ENCODE data around the gene ACOT7.

Gene ACOT7

GRCh38 chr1:6425658-6426057 is 32.1 kb upstream of the ACOT7 start:
- no peak for DNase-seq
- intact Hi-C loops (cut with DNase I): no loop called here

- intact Hi-C loops (cut with DNase I): no loop called here
- no peak for DNase-seq
Observed at GRCh38 chr1:6424619-6425593, 31.3 kb upstream of the ACOT7 start, which contains the start of gene ESPN. ESPN (plus strand) TSS chr1:6424776; CDS start chr1:6424956, 180 bp downstream.

GRCh38 chr1:6424000-6424565 is 30.5 kb upstream of the ACOT7 start:
- intact Hi-C loops (cut with DNase I): no loop called here
- no peak for DNase-seq

DNA sequence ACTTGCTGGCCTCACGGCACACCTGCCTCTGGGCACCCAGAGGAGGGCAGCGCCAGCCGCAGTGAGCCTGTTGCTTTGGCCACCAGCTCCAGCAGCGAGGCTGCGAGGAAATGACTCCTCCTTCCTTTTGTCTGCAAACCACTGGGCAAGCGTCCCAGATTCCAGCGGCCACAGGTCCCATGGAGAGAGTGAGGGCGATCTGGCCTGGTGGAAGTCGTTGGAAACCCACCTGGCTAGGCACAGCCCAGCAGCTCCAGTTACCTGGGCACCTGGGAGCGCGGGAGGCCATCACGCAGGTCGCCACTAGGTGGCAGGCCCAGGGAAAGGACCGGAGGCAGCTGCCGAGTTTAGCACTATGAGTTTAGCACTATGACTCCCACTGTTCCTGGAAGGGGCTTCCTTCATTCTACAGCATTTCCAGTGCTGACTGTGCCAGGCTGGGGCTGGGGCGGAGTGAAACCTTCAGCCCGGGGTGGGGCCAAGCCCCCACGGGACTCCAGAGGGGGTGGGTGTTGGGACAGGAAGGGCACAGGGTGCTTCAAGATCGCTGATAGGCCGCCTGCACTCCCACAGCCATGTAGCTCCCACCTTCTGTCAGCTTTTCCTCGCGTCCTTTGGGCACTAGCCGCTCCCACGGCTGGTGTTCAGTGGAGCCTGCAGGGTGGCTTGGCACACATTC is 29.9 kb upstream of the ACOT7 start:
- intact Hi-C loops (cut with DNase I): no loop called here
- peak; percentile 24 to 78 (median 60) for DNase-seq

- intact Hi-C loops (cut with DNase I): no loop called here
Observed at GRCh38 chr1:6421266-6421665, 27.7 kb upstream of the ACOT7 start.

GRCh38 chr1:6420454-6421042 is 27.0 kb upstream of the ACOT7 start:
- no peak for DNase-seq
- intact Hi-C loops (cut with DNase I): no loop called here

More at GRCh38 chr1:6421266-6421665, 27.7 kb upstream of the ACOT7 start:
- DNase-seq: no peak

GRCh38 chr1:6419804-6420453 is 26.4 kb upstream of the ACOT7 start, which contains the start of gene HES2:
HES2 (minus strand) TSS chr1:6419919; CDS start chr1:6419820, 99 bp downstream.
- DNase-seq: no peak

GRCh38 chr1:6419397-6419803 is 25.8 kb upstream of the ACOT7 start:
- DNase-seq: no peak
- intact Hi-C loops (cut with DNase I): no loop called here

More at GRCh38 chr1:6419804-6420453, 26.4 kb upstream of the ACOT7 start, which contains the start of gene HES2:
- intact Hi-C loops (cut with DNase I): no loop called here

- intact Hi-C loops (cut with DNase I): no loop called here
Observed at GRCh38 chr1:6418668-6419396, 25.3 kb upstream of the ACOT7 start.

DNA sequence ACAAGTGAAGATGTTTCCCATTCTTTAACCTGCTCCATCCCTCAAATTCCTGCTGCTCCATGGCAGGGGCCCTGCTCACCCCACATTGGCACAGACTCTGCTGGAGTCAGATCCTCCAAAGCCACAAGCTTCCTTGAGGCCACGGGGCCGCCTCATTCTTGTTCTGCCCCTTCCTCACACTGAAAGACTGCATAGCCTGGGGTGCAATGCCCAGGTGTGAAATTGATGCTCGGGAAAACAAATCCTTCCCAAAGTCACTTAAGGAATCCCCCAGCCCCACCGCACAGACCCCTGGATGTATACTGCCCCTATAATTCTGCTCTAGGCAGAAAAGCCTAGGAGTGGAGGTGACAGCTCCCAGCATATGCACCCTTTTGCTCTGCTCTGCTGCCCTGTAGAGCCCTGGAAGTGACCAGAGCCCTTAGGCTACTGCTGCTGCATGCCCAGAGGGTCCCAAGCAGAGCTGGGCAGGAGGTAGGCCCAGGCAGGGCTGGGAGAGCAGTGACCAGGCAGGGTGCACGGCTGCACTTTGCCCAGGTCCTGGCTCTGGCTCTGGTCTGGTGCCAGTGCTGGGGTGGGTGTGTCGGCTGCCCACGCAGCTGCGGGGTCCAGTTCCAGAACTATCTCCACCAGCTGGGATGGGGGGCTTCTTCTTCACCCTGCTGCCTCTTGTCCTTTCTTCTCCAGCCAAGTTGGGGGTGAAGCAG is 24.5 kb upstream of the ACOT7 start:
- no peak for DNase-seq
- intact Hi-C loops (cut with DNase I): no loop called here

More at GRCh38 chr1:6418668-6419396, 25.3 kb upstream of the ACOT7 start:
- no peak for DNase-seq

GRCh38 chr1:6416906-6417305 is 23.3 kb upstream of the ACOT7 start:
- DNase-seq: no peak
- intact Hi-C loops (cut with DNase I): no loop called here

DNA sequence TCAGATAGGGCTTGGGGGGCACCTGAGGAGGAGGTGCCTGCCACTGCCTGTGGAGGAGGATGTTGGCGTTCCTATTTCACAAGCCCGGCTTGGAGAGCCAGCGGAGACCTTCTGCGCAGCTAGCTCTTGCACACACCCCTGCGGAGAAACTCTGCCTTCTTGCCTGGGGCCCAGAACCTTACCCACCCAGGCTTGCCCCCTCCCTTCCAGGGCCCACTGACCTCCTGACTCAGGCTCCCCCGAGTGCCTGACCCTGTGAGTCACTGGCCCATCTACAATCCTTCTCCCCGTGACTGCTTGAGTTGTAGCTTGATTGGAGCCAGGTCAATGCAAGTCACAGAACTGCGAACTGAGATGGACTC is 22.7 kb upstream of the ACOT7 start:
- DNase-seq: no peak
- intact Hi-C loops (cut with DNase I): no loop called here

GRCh38 chr1:6414881-6415626 is 21.5 kb upstream of the ACOT7 start:
- intact Hi-C loops (cut with DNase I): no loop called here
- no peak for DNase-seq

DNA sequence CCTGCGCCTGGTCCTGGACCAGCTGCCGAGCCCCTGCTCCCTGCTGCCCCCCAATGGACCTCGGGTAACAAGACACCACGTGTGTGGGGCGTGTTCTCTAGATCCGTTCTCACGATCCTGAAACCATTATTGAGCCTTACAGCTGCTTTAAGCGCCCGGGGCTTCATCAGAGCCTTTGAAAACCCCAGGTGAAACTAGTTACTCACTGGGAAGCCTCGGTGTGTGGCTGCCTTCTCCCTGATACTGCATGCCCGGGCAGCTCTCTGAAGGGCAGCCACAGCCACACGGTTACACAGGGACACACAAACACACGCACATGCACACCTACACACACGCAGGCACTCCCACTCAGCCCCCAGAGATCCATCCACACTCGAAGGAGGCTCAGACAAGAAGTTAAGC is 20.9 kb upstream of the ACOT7 start:
- peak in 29 of 42 donors; percentile 15 to 70 (median 41) for DNase-seq
- intact Hi-C loops (cut with DNase I): no loop called here

DNA sequence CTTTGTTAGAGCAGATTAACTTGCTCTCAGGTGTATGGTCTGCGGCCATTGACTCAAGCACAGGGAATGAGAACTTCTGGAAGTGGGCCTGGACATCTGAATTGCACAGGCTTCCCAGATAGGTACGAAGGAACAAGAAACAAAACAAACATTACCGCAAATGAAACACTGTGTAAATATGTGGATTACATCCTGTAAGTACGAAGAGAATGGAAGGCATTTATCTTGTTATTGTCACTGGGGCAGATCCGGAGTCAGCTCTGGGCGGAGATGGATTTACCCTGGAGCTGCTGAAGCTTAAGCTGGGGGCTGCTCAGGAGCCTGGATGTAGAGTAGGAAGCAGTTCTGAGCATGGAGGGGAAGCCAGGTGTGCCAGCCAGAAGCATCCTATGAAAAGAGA is 19.3 kb upstream of the ACOT7 start:
- no peak for DNase-seq
- intact Hi-C loops (cut with DNase I): no loop called here

GRCh38 chr1:6410248-6410893 is 16.8 kb upstream of the ACOT7 start:
- intact Hi-C loops (cut with DNase I): no loop called here
- no peak for DNase-seq

Data from head of caudate nucleus (tissue), 42 donors.